T-helper 2 cell treated with Interferon-gamma antibody and Interleukin-4, amounts not matched to agents 5 μg/mL and 100 μg/mL, for 36 hours (primary cell): ENCODE measurements around the gene ACAP2.
"Not testable (repeated sequence)": the region's sequence is repeated elsewhere in the genome, so short reads cannot be mapped to it uniquely, and the experiment has no call there.

Experiments
- DNase-seq: peaks from one replicate; pipeline ENCODE4 v3.0.0; 2021; ENCODE audit warnings: low spot score
- H3K27ac Mint-ChIP-seq: one replicate; pipeline ENCODE4 v1.8.0; 2021; ENCODE audit warnings: mild to moderate bottlenecking, mixed read lengths
- H3K27me3 Mint-ChIP-seq: one replicate; pipeline ENCODE4 v1.8.0; 2021; ENCODE audit warnings: low read depth, mixed read lengths
- H3K36me3 Mint-ChIP-seq: one replicate; pipeline ENCODE4 v1.8.0; 2021; ENCODE audit warnings: low read depth, mixed read lengths
- H3K4me1 Mint-ChIP-seq: one replicate; pipeline ENCODE4 v1.8.0; 2021; ENCODE audit warnings: low read depth, mixed read lengths
- H3K4me3 Mint-ChIP-seq: one replicate; pipeline ENCODE4 v1.8.0; 2022; ENCODE audit warnings: mild to moderate bottlenecking, moderate library complexity, mixed read lengths
- H3K9me3 Mint-ChIP-seq: one replicate; pipeline ENCODE4 v1.8.0; 2021; ENCODE audit warnings: mixed read lengths

The ACAP2 gene

DNA sequence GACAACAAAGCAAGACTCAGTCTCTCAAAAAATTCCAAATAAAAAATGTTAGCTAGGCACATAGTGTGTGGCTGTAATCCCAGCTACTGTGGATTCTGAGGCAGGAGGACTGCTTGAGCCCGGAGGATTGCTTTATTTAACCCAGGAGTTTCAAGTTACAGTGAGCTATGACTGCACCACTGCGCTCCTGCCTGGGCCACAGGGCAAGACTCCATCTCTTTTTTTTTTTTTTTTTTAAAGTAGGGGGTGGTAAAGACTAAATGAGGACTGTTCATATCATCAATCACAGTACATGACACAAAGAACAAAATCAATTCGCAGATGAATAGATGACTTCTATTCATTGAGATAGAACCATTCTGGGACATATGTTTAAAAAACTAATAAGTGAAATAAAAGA lies 48.1 kb downstream of the ACAP2 start:
- Mint-ChIP-seq H3K4me1 (peaks cover 5% of the 10 kb centered on the region), H3K9me3 (no peaks in the 10 kb centered on the region), H3K27me3 (no peaks in the 10 kb centered on the region), H3K27ac (no peak overlapping the region), H3K4me3 (no peak overlapping the region), H3K36me3 (peaks cover 2% of the 10 kb centered on the region)
- no peak for DNase-seq

DNA sequence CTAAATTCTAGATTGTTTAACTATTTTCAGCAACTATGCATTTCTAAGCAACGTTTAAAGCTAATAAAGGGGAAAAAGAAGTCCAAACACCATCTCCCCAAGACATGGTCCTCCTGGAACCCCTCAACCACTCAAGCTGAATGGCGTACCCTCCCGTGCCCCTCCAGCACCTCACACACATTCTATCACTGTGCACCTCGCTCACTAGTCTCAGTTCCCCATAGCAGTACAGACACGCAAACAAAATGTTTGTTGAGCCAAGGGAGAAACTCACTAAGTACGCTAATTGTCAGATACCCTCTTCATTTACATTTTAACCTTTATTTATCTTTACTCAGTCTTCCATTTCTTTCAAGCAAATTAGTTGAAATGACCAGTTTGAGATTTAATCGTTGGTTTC lies 48.8 kb downstream of the ACAP2 start:
- H3K36me3 Mint-ChIP-seq, result peaks cover 2% of the 10 kb centered on the region
- H3K27me3 Mint-ChIP-seq, result no peaks in the 10 kb centered on the region
- H3K4me3 Mint-ChIP-seq, result no peak overlapping the region
- DNase-seq, result no peak
- H3K9me3 Mint-ChIP-seq, result no peaks in the 10 kb centered on the region
- H3K4me1 Mint-ChIP-seq, result peaks cover 5% of the 10 kb centered on the region
- no peak overlapping the region for H3K27ac Mint-ChIP-seq

GRCh38 chr3:195388380-195388779 lies 54.4 kb downstream of the ACAP2 start:
- H3K4me3 Mint-ChIP-seq, result no peak overlapping the region
- H3K4me1 Mint-ChIP-seq, result peaks cover 2% of the 10 kb centered on the region
- H3K27ac Mint-ChIP-seq, result no peak overlapping the region
- DNase-seq, result no peak
- H3K27me3 Mint-ChIP-seq, result no peaks in the 10 kb centered on the region
- H3K36me3 Mint-ChIP-seq, result no peaks in the 10 kb centered on the region
- H3K9me3 Mint-ChIP-seq, result no peaks in the 10 kb centered on the region

- Mint-ChIP-seq H3K27me3 (no peaks in the 10 kb centered on the region), H3K27ac (no peak overlapping the region), H3K4me3 (no peak overlapping the region), H3K36me3 (peaks cover 2% of the 10 kb centered on the region), H3K4me1 (peaks cover 4% of the 10 kb centered on the region), H3K9me3 (no peaks in the 10 kb centered on the region)
- no peak for DNase-seq
Observed at GRCh38 chr3:195386739-195387138, 56.1 kb downstream of the ACAP2 start.

- no peak for DNase-seq
- Mint-ChIP-seq H3K9me3 (no peaks in the 10 kb centered on the region), H3K4me1 (peaks cover 4% of the 10 kb centered on the region), H3K36me3 (peaks cover 9% of the 10 kb centered on the region), H3K4me3 (no peak overlapping the region), H3K27ac (no peak overlapping the region), H3K27me3 (no peaks in the 10 kb centered on the region)
Observed at GRCh38 chr3:195385526-195385925, 57.3 kb downstream of the ACAP2 start.

GRCh38 chr3:195384952-195385351 lies 57.9 kb downstream of the ACAP2 start:
- no peak overlapping the region for H3K4me3 Mint-ChIP-seq
- H3K9me3 Mint-ChIP-seq, result no peaks in the 10 kb centered on the region
- H3K4me1 Mint-ChIP-seq, result peaks cover 4% of the 10 kb centered on the region
- no peaks in the 10 kb centered on the region for H3K27me3 Mint-ChIP-seq
- peaks cover 9% of the 10 kb centered on the region for H3K36me3 Mint-ChIP-seq
- no peak for DNase-seq
- H3K27ac Mint-ChIP-seq, result no peak overlapping the region

GRCh38 chr3:195372220-195372619 lies 70.6 kb downstream of the ACAP2 start:
- Mint-ChIP-seq H3K4me3 (no peak overlapping the region), H3K9me3 (no peaks in the 10 kb centered on the region), H3K27me3 (no peaks in the 10 kb centered on the region), H3K27ac (no peak overlapping the region), H3K36me3 (peaks cover 32% of the 10 kb centered on the region), H3K4me1 (no peaks in the 10 kb centered on the region)
- DNase-seq, result no peak

DNA sequence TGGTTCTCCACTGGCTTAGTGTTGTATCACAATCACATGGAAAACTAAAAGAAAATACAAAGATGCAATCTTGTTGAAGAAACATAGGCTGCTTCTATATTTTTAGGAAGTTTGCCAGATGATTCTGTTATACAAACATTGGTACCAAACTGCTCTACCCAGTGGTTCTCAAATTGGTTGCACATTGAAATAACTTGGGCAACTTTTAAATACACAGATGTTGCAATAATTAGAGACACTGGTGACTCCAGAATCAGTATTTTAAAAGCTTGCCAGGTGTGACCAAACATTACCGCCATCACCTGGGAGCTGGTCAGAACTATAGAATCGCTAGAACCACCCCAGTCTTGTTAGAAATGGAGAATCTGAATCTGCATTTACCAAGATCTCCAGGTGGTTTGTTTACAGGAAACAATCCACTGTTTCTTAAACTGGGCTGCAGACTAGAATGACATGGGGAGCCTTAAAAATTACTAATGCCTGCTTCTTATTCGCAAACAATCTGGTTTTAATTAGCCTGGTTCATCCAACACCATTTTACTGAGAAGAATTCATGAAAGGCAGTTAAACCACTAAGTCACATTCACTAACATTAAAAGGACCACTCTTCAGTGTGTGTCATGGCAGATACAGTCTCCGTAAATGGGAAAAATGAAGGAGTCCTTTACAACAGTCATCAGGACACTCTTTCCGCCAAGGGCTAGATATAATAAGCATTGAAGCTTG lies 76.5 kb downstream of the ACAP2 start:
- H3K27me3 Mint-ChIP-seq, result no peaks in the 10 kb centered on the region
- peaks cover 30% of the 10 kb centered on the region for H3K36me3 Mint-ChIP-seq
- DNase-seq, result no peak

GRCh38 chr3:195365371-195365770 lies 77.4 kb downstream of the ACAP2 start:
- Mint-ChIP-seq H3K36me3 (peaks cover 25% of the 10 kb centered on the region), H3K4me3 (no peak overlapping the region), H3K9me3 (no peaks in the 10 kb centered on the region), H3K27ac (no peak overlapping the region), H3K27me3 (no peaks in the 10 kb centered on the region), H3K4me1 (peaks cover 2% of the 10 kb centered on the region)
- DNase-seq, result no peak

More for the DNA sequence above, 76.5 kb downstream of the ACAP2 start:
- Mint-ChIP-seq H3K27ac (no peak overlapping the region), H3K4me1 (peaks cover 2% of the 10 kb centered on the region), H3K4me3 (no peak overlapping the region), H3K9me3 (no peaks in the 10 kb centered on the region)

DNA sequence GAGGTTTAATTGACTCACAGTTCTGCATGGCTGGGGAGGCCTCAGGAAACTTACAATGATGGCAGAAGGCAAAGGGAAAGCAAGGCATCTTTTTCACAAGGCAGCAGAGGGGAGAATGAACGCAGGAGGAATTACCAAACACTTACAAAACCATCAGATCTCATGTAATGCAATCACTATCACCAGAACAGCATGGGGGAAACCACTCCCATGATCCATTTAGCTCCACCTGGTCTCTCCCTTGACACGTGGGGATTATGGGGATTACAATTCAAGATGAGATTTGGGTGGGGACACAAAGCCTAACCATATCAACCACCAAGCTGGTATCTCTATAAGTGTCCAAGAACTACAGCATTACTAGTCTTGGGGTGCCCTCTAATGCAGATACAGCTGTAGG lies 85.0 kb downstream of the ACAP2 start:
- not testable (repeated sequence) for H3K27ac Mint-ChIP-seq, H3K4me1 Mint-ChIP-seq, H3K27me3 Mint-ChIP-seq, H3K9me3 Mint-ChIP-seq, DNase-seq, H3K4me3 Mint-ChIP-seq
- peaks cover 34% of the 10 kb centered on the region for H3K36me3 Mint-ChIP-seq

- H3K9me3 Mint-ChIP-seq, result peaks cover 5% of the 10 kb centered on the region
Observed at GRCh38 chr3:195356151-195357086, 86.4 kb downstream of the ACAP2 start.

GRCh38 chr3:195354009-195354408 lies 88.8 kb downstream of the ACAP2 start:
- not testable (repeated sequence) for H3K27ac Mint-ChIP-seq

More at GRCh38 chr3:195356151-195357086, 86.4 kb downstream of the ACAP2 start:
- peaks cover 29% of the 10 kb centered on the region for H3K36me3 Mint-ChIP-seq
- no peak overlapping the region for H3K27ac Mint-ChIP-seq
- H3K4me1 Mint-ChIP-seq, result peaks cover 3% of the 10 kb centered on the region
- no peaks in the 10 kb centered on the region for H3K27me3 Mint-ChIP-seq
- DNase-seq, result no peak
- H3K4me3 Mint-ChIP-seq, result no peak overlapping the region

DNA sequence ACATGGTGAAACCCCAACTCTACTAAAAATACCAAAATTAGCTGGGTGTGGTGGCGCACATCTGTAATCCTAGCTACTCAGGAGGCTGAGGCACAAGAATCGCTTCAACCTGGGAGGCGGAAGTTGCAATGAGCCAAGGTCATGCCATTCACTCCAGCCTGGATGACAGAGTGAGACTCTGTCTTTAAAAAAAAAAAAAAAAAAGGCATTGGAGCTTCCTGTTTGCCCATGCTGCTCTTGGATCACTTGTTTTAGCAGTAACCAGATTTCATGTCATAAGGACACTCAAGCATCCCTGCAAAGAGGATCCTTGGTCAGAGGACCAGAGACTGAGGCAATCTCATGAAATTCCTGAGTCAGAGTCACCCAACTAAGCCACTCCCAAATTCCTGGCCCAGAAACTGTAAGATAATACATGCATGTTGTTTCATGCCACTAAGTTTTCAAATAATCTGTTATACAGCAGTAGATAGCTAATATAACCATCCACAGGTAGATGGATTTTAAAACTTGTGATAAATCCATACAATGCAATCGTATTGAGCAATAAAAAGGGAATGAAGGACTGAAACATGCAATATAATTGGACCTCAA lies 89.8 kb downstream of the ACAP2 start:
- Mint-ChIP-seq H3K4me1 (no peaks in the 10 kb centered on the region), H3K36me3 (peaks cover 34% of the 10 kb centered on the region), H3K27me3 (no peaks in the 10 kb centered on the region), H3K27ac (no peak overlapping the region), H3K9me3 (no peaks in the 10 kb centered on the region), H3K4me3 (no peak overlapping the region)
- DNase-seq, result no peak

More at GRCh38 chr3:195354009-195354408, 88.8 kb downstream of the ACAP2 start:
- H3K36me3 Mint-ChIP-seq, result peaks cover 28% of the 10 kb centered on the region
- not testable (repeated sequence) for DNase-seq, H3K4me3 Mint-ChIP-seq, H3K27me3 Mint-ChIP-seq, H3K9me3 Mint-ChIP-seq, H3K4me1 Mint-ChIP-seq
